Measurements from ENCODE around the gene SLC25A27.

The SLC25A27 gene

GRCh38 chr6:46667377-46667776 is 14.6 kb downstream of the SLC25A27 start:
- no peak overlapping the region for H3K9ac ChIP-seq (ENCODE audit: low read depth, low read length, poor library complexity)
- no peaks in the 10 kb centered on the region for H3K4me1 ChIP-seq (ENCODE audit: control insufficient read depth in 2 of 2, insufficient read depth in 1 of 2, low read depth in 1 of 2, low read length in 2 of 2)
- H3K27ac ChIP-seq (replicated peaks; ENCODE audit: low read length): no peak overlapping the region
- DNase-seq (ENCODE audit: low spot score): no peak
- no peaks in the 10 kb centered on the region for H3K79me1 ChIP-seq (ENCODE audit: low read depth, low read length)
- no peak overlapping the region for H4K8ac ChIP-seq (ENCODE audit: low read depth, low read length)
- no peaks in the 10 kb centered on the region for H3K27me3 ChIP-seq (ENCODE audit: control insufficient read depth in 3 of 3, insufficient read depth in 3 of 3, low read depth in 1 of 3, low read length in 3 of 3)
- WGBS, 2 donors (ENCODE audit: extremely low coverage in 2 of 2, insufficient read length in 2 of 2, insufficient replicate concordance in 1 of 2): no CpG with 5 or more reads among the region's 2 CpGs
- no peak overlapping the region for H2BK12ac ChIP-seq (ENCODE audit: low read length)
- H2AK5ac ChIP-seq (ENCODE audit: low read depth, low read length): no peak overlapping the region
- no peak overlapping the region for H2BK5ac ChIP-seq (ENCODE audit: low read length)
- H3K23ac ChIP-seq (ENCODE audit: low read depth, low read length, poor library complexity): no peak overlapping the region
- no peaks in the 10 kb centered on the region for H3K36me3 ChIP-seq (replicated peaks in 1 of 2; ENCODE audit: control insufficient read depth in 2 of 2, insufficient read depth in 2 of 2, low read length in 2 of 2)
- no peak overlapping the region for H2BK15ac ChIP-seq (ENCODE audit: low read length)
- no peak overlapping the region for H3K18ac ChIP-seq (ENCODE audit: low read length)
- no peak overlapping the region for H3K14ac ChIP-seq (ENCODE audit: low read length)
- H3K4me2 ChIP-seq (ENCODE audit: insufficient read depth, low read length, poor library complexity, severe bottlenecking): no peak overlapping the region
- no peak overlapping the region for H4K91ac ChIP-seq (ENCODE audit: low read depth, low read length, poor library complexity)
- H3K4me3 ChIP-seq (ENCODE audit: low read length in 2 of 2): no peak overlapping the region
- no peak overlapping the region for H2BK120ac ChIP-seq (ENCODE audit: low read depth, low read length)
- H3K9me3 ChIP-seq (replicated peaks in 1 of 2; ENCODE audit: control insufficient read depth in 2 of 2, insufficient read depth in 1 of 2, low read depth in 1 of 2, low read length in 2 of 2): no peaks in the 10 kb centered on the region
- no peak overlapping the region for H2AFZ ChIP-seq (ENCODE audit: low read length)
- no peak overlapping the region for H3K4ac ChIP-seq (ENCODE audit: low read length)

- no peak overlapping the region for H3K27ac ChIP-seq (replicated peaks; ENCODE audit: low read length)
- no peaks in the 10 kb centered on the region for H3K9me3 ChIP-seq (replicated peaks in 1 of 2; ENCODE audit: control insufficient read depth in 2 of 2, insufficient read depth in 1 of 2, low read depth in 1 of 2, low read length in 2 of 2)
- no peak overlapping the region for H3K4me3 ChIP-seq (ENCODE audit: low read length in 2 of 2)
- H3K4me2 ChIP-seq (ENCODE audit: insufficient read depth, low read length, poor library complexity, severe bottlenecking): no peak overlapping the region
- H2BK15ac ChIP-seq (ENCODE audit: low read length): no peak overlapping the region
- H3K14ac ChIP-seq (ENCODE audit: low read length): no peak overlapping the region
- H3K4ac ChIP-seq (ENCODE audit: low read length): no peak overlapping the region
- no peak overlapping the region for H3K23ac ChIP-seq (ENCODE audit: low read depth, low read length, poor library complexity)
- no peak overlapping the region for H2BK5ac ChIP-seq (ENCODE audit: low read length)
- no peak overlapping the region for H4K91ac ChIP-seq (ENCODE audit: low read depth, low read length, poor library complexity)
- no CpG with 5 or more reads among the region's 1 CpG for WGBS, 2 donors (ENCODE audit: extremely low coverage in 2 of 2, insufficient read length in 2 of 2, insufficient replicate concordance in 1 of 2)
- no peak overlapping the region for H3K9ac ChIP-seq (ENCODE audit: low read depth, low read length, poor library complexity)
- H3K27me3 ChIP-seq (ENCODE audit: control insufficient read depth in 3 of 3, insufficient read depth in 3 of 3, low read depth in 1 of 3, low read length in 3 of 3): no peaks in the 10 kb centered on the region
- no peak overlapping the region for H2BK12ac ChIP-seq (ENCODE audit: low read length)
- H3K18ac ChIP-seq (ENCODE audit: low read length): no peak overlapping the region
- no peaks in the 10 kb centered on the region for H3K4me1 ChIP-seq (ENCODE audit: control insufficient read depth in 2 of 2, insufficient read depth in 1 of 2, low read depth in 1 of 2, low read length in 2 of 2)
- no peak overlapping the region for H2BK120ac ChIP-seq (ENCODE audit: low read depth, low read length)
- no peaks in the 10 kb centered on the region for H3K79me1 ChIP-seq (ENCODE audit: low read depth, low read length)
- H2AK5ac ChIP-seq (ENCODE audit: low read depth, low read length): no peak overlapping the region
- H4K8ac ChIP-seq (ENCODE audit: low read depth, low read length): no peak overlapping the region
- H3K36me3 ChIP-seq (replicated peaks in 1 of 2; ENCODE audit: control insufficient read depth in 2 of 2, insufficient read depth in 2 of 2, low read length in 2 of 2): no peaks in the 10 kb centered on the region
- no peak overlapping the region for H2AFZ ChIP-seq (ENCODE audit: low read length)
- no peak for DNase-seq (ENCODE audit: low spot score)
Measured at GRCh38 chr6:46674410-46674809, 21.6 kb downstream of the SLC25A27 start.

GRCh38 chr6:46676604-46677313 is 24.0 kb downstream of the SLC25A27 start:
- Histone ChIP-seq H3K4me3 (ENCODE audit: low read length in 2 of 2) (no peak overlapping the region), H3K4me2 (ENCODE audit: insufficient read depth, low read length, poor library complexity, severe bottlenecking) (no peak overlapping the region), H3K36me3 (replicated peaks in 1 of 2; ENCODE audit: control insufficient read depth in 2 of 2, insufficient read depth in 2 of 2, low read length in 2 of 2) (no peaks in the 10 kb centered on the region), H3K4me1 (ENCODE audit: control insufficient read depth in 2 of 2, insufficient read depth in 1 of 2, low read depth in 1 of 2, low read length in 2 of 2) (no peaks in the 10 kb centered on the region), H3K4ac (ENCODE audit: low read length) (no peak overlapping the region), H3K14ac (ENCODE audit: low read length) (no peak overlapping the region), H3K23ac (ENCODE audit: low read depth, low read length, poor library complexity) (no peak overlapping the region), H2BK120ac (ENCODE audit: low read depth, low read length) (no peak overlapping the region), H3K18ac (ENCODE audit: low read length) (no peak overlapping the region), H3K27ac (replicated peaks; ENCODE audit: low read length) (no peak overlapping the region), H2BK12ac (ENCODE audit: low read length) (no peak overlapping the region), H2AFZ (ENCODE audit: low read length) (no peak overlapping the region), H3K9me3 (replicated peaks in 1 of 2; ENCODE audit: control insufficient read depth in 2 of 2, insufficient read depth in 1 of 2, low read depth in 1 of 2, low read length in 2 of 2) (no peaks in the 10 kb centered on the region), H3K79me1 (ENCODE audit: low read depth, low read length) (no peaks in the 10 kb centered on the region), H2BK15ac (ENCODE audit: low read length) (no peak overlapping the region), H4K8ac (ENCODE audit: low read depth, low read length) (no peak overlapping the region), H3K27me3 (ENCODE audit: control insufficient read depth in 3 of 3, insufficient read depth in 3 of 3, low read depth in 1 of 3, low read length in 3 of 3) (no peaks in the 10 kb centered on the region), H3K9ac (ENCODE audit: low read depth, low read length, poor library complexity) (no peak overlapping the region), H2BK5ac (ENCODE audit: low read length) (no peak overlapping the region), H2AK5ac (ENCODE audit: low read depth, low read length) (no peak overlapping the region), H4K91ac (ENCODE audit: low read depth, low read length, poor library complexity) (no peak overlapping the region)
- WGBS, 2 donors (ENCODE audit: extremely low coverage in 2 of 2, insufficient read length in 2 of 2, insufficient replicate concordance in 1 of 2): no CpG with 5 or more reads among the region's 6 CpGs
- DNase-seq (ENCODE audit: low spot score): no peak

- WGBS, 2 donors (ENCODE audit: extremely low coverage in 2 of 2, insufficient read length in 2 of 2, insufficient replicate concordance in 1 of 2): no CpG with 5 or more reads among the region's 4 CpGs
- Histone ChIP-seq H3K4me2 (ENCODE audit: insufficient read depth, low read length, poor library complexity, severe bottlenecking) (no peak overlapping the region), H2BK120ac (ENCODE audit: low read depth, low read length) (no peak overlapping the region), H2BK5ac (ENCODE audit: low read length) (no peak overlapping the region), H3K4me3 (ENCODE audit: low read length in 2 of 2) (no peak overlapping the region), H3K23ac (ENCODE audit: low read depth, low read length, poor library complexity) (no peak overlapping the region), H4K91ac (ENCODE audit: low read depth, low read length, poor library complexity) (no peak overlapping the region), H3K9ac (ENCODE audit: low read depth, low read length, poor library complexity) (no peak overlapping the region), H2BK12ac (ENCODE audit: low read length) (no peak overlapping the region), H3K18ac (ENCODE audit: low read length) (no peak overlapping the region), H3K36me3 (replicated peaks in 1 of 2; ENCODE audit: control insufficient read depth in 2 of 2, insufficient read depth in 2 of 2, low read length in 2 of 2) (no peaks in the 10 kb centered on the region), H3K79me1 (ENCODE audit: low read depth, low read length) (no peaks in the 10 kb centered on the region), H2BK15ac (ENCODE audit: low read length) (no peak overlapping the region), H3K4ac (ENCODE audit: low read length) (no peak overlapping the region), H3K14ac (ENCODE audit: low read length) (no peak overlapping the region), H3K27ac (replicated peaks; ENCODE audit: low read length) (no peak overlapping the region), H2AFZ (ENCODE audit: low read length) (no peak overlapping the region), H4K8ac (ENCODE audit: low read depth, low read length) (no peak overlapping the region), H2AK5ac (ENCODE audit: low read depth, low read length) (no peak overlapping the region), H3K4me1 (ENCODE audit: control insufficient read depth in 2 of 2, insufficient read depth in 1 of 2, low read depth in 1 of 2, low read length in 2 of 2) (no peaks in the 10 kb centered on the region), H3K9me3 (replicated peaks in 1 of 2; ENCODE audit: control insufficient read depth in 2 of 2, insufficient read depth in 1 of 2, low read depth in 1 of 2, low read length in 2 of 2) (no peaks in the 10 kb centered on the region), H3K27me3 (ENCODE audit: control insufficient read depth in 3 of 3, insufficient read depth in 3 of 3, low read depth in 1 of 3, low read length in 3 of 3) (no peaks in the 10 kb centered on the region)
- no peak for DNase-seq (ENCODE audit: low spot score)
Measured at GRCh38 chr6:46677314-46677654, 24.5 kb downstream of the SLC25A27 start.

Data from neuronal stem cell (in vitro differentiated cells).